GM12872 (cell line): Measurements from ENCODE around the gene ANKRD62.

Source experiments
- CTCF ChIP-seq: IDR thresholded peaks from 3 replicates; pipeline ENCODE4 v1.5.1; 2011; ENCODE audit warnings: low read depth, mild to moderate bottlenecking, low read length, moderate library complexity; ENCODE audit not compliant: insufficient read depth

ANKRD62 gene

GRCh38 chr18:12049978-12050811, 43.4 kb upstream of the ANKRD62 start:
- TF ChIP-seq CTCF: no peak

GRCh38 chr18:12052866-12053265, 40.8 kb upstream of the ANKRD62 start:
- TF ChIP-seq CTCF: no peak

DNA sequence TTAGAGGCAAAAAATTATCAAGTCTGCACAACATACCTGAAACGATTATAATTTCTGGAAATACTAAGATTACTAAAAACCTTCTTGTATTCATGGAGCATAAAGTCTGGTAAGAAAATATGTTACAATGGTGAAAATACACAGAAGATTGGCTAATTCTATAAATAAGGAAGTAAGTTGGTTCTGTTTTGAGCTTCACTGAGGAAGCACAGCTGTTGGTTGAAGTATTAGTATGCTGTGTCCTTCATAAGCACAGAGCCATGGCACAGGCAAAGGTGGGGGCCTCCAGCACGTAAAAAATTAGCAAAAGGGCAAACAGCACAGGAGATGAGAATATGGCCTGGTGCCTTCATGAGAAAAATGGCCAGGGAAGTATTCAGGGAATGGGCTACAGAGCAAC, 40.4 kb upstream of the ANKRD62 start:
- TF ChIP-seq CTCF: no peak

DNA sequence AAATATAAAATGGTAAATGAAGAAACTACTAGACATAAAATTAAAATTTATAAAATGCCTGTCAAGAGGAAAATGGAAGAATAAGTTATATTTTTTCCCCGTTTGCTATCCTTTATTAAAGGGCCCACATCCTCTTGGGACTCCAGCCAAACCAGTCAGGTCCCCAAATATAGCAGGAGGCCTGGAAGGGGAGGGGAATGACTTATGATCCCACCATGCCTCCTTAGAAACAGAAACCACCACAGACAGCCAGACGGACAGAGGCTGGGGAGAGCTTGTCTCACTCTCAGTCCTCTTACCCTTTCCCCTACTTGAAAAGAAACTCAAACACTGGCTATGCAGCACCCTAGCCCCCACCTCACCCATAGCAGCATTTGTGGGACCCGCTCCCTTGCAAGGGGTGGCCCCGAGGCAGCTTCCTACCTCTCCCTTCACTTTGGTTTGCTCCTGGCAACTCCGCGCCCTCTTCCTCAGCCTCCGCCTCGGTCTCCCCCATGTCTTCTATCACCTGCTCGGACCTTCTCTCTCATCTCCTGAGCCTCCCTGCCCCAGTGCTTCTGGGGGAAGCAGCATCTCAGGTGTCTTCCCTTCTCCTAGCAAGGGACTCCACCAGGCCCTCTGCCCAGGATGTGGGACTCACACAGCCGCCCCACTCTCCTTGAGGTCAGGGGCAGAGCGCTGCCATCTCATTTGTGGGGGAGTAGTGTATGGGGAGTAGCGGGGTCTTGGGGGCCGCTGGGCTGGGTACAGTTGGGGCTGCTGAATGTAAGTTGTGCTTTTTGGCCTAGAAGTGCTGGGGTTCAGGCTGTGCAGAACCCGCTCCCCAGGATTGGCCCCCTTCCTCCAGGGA, 37.4 kb upstream of the ANKRD62 start:
- TF ChIP-seq CTCF: no peak

DNA sequence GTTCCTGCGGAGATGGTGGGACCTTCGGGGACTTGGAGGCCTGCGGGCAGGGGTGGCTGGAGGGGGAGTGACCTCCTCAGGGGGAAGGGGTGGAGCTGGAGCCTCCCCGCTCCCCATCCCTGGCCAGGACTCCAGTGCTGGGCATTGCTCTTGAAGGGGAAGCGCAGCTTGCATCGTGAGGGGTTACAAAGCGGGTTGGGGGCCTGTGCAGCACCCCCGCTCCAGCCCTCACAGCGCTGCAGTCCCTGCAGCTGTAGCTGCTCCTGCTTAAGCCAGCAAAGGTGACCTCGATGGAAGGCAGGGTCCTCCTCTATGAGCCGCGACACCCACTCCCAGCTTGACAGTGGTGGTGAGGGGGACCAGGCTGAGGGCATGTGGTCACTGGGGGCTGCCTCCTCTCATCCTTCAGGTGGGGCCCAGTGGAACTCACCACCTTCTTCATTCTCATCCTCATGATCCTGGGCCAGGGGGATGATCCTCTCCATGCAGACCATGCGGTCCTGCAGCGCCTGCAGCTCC, 36.7 kb upstream of the ANKRD62 start:
- no peak for TF ChIP-seq CTCF

- TF ChIP-seq CTCF: peak; percentile 30; the same call in 2 of the 3 replicates
These were observed 36.1 kb upstream of the ANKRD62 start for GRCh38 chr18:12057419-12058039.
